ENCODE results near the gene ADM. TPM values are rescaled to one million over a fixed set of nuclear protein-coding genes. Genes with fewer than 3 reads are reported as not detected.

Gene ADM
- total RNA-seq, 2 experiments from 2014 or later, result 0.46 to 4.9 TPM

- Histone ChIP-seq H3K27ac (ENCODE audit: low read depth, low read length, poor library complexity, severe bottlenecking) (peak overlapping the region; percentile 5), H3K9me3 (ENCODE audit: low read length) (no peaks in the 10 kb centered on the region), H3K4me3 (ENCODE audit: low read depth, low read length, poor library complexity, severe bottlenecking) (peak overlapping the region; percentile 8), H4K20me1 (ENCODE audit: insufficient read depth, low read length) (no peaks in the 10 kb centered on the region), H3K4me1 (ENCODE audit: insufficient read depth, low read length, poor library complexity, severe bottlenecking) (peaks cover 40% of the 10 kb centered on the region), H2AFZ (ENCODE audit: low read length) (peak overlapping the region; percentile 79), H3K36me3 (ENCODE audit: insufficient read depth, low read length) (no peaks in the 10 kb centered on the region), H3K79me2 (ENCODE audit: insufficient read depth, low read depth, low read length) (no peaks in the 10 kb centered on the region), H3K4me2 (ENCODE audit: low read length) (peak overlapping the region; percentile 54), H3K9me2 (ENCODE audit: insufficient read depth, low read length) (no peaks in the 10 kb centered on the region)
- intact Hi-C loops (cut with micrococcal nuclease; ENCODE audit: unreplicated experiment), result loop anchor here (1.0 to 5.0 kb wide), 3 partner anchors 115 to 564 kb away; no protein-coding TSS in a partner anchor
- TF ChIP-seq CTCF (conservative IDR thresholded peaks at IDR 0.05; ENCODE audit: low read length) (peak; percentile 87), EZH2phosphoT487 (IDR thresholded peaks at IDR 0.05; ENCODE audit: borderline replicate concordance, low read depth, low read length) (no peak)
- ChIA-PET CTCF (ENCODE audit: unreplicated experiment) (interaction anchor here (0.5 kb wide), 1 partner anchor 194 kb away, joined by 3 read pairs; no protein-coding TSS in a partner anchor), POLR2A (interaction anchor here (0.6 kb wide), 2 partner anchors 13 to 115 kb away, joined by 3 to 4 read pairs; no protein-coding TSS in a partner anchor)
- no TSS peak for BruUV-seq (replicated peaks)
- peak; percentile 76 for DNase-seq (ENCODE audit: low spot score)
Measured at GRCh38 chr11:10322830-10323792, 18.2 kb downstream of the ADM start.

DNA sequence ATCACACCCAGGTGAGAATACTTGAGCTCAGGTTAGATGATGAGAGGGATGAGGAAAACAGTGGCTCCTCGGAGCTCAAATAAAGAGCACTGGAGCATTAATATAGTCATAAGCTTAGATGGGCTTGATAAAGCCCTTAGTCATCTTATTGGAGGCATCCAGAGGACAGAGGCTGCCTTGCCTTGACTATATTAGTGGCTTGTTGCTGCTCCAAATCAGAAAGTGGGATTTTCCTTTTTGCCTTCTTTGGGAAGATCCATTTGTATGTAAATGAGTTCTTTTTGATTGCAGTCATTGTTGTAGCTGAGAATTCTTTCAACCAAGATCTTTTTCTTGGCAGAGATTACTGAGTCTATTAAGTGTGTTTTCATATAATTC lies 18.9 kb downstream of the ADM start:
- no peak for TF ChIP-seq EZH2phosphoT487 (IDR thresholded peaks at IDR 0.05; ENCODE audit: borderline replicate concordance, low read depth, low read length)
- no peak for TF ChIP-seq CTCF (conservative IDR thresholded peaks at IDR 0.05; ENCODE audit: low read length)
- POLR2A ChIA-PET, result interaction anchor here (0.6 to 0.7 kb wide), 4 partner anchors 14 to 509 kb away, joined by 3 to 6 read pairs (median 4); no protein-coding TSS in a partner anchor
- no peaks in the 10 kb centered on the region for H3K79me2 ChIP-seq (ENCODE audit: insufficient read depth, low read depth, low read length)
- no peak overlapping the region for H3K27ac ChIP-seq (ENCODE audit: low read depth, low read length, poor library complexity, severe bottlenecking)
- no peak overlapping the region for H2AFZ ChIP-seq (ENCODE audit: low read length)
- no TSS peak for BruUV-seq (replicated peaks)
- no peaks in the 10 kb centered on the region for H3K9me3 ChIP-seq (ENCODE audit: low read length)
- no peaks in the 10 kb centered on the region for H3K9me2 ChIP-seq (ENCODE audit: insufficient read depth, low read length)
- H3K4me3 ChIP-seq (ENCODE audit: low read depth, low read length, poor library complexity, severe bottlenecking), result no peak overlapping the region
- no peak overlapping the region for H3K4me2 ChIP-seq (ENCODE audit: low read length)
- DNase-seq (ENCODE audit: low spot score), result no peak
- CTCF ChIA-PET (ENCODE audit: unreplicated experiment), result interaction anchor here (0.5 kb wide), 1 partner anchor 193 kb away, joined by 3 read pairs; no protein-coding TSS in a partner anchor
- intact Hi-C loops (cut with micrococcal nuclease; ENCODE audit: unreplicated experiment), result loop anchor here (1.0 to 5.0 kb wide), 2 partner anchors 115 to 246 kb away; no protein-coding TSS in a partner anchor
- no peaks in the 10 kb centered on the region for H4K20me1 ChIP-seq (ENCODE audit: insufficient read depth, low read length)
- no peaks in the 10 kb centered on the region for H3K36me3 ChIP-seq (ENCODE audit: insufficient read depth, low read length)
- peaks cover 33% of the 10 kb centered on the region for H3K4me1 ChIP-seq (ENCODE audit: insufficient read depth, low read length, poor library complexity, severe bottlenecking)

All from OCI-LY7 (cell line).